ENCODE measurements around the gene SLITRK5.

Gene SLITRK5

DNA sequence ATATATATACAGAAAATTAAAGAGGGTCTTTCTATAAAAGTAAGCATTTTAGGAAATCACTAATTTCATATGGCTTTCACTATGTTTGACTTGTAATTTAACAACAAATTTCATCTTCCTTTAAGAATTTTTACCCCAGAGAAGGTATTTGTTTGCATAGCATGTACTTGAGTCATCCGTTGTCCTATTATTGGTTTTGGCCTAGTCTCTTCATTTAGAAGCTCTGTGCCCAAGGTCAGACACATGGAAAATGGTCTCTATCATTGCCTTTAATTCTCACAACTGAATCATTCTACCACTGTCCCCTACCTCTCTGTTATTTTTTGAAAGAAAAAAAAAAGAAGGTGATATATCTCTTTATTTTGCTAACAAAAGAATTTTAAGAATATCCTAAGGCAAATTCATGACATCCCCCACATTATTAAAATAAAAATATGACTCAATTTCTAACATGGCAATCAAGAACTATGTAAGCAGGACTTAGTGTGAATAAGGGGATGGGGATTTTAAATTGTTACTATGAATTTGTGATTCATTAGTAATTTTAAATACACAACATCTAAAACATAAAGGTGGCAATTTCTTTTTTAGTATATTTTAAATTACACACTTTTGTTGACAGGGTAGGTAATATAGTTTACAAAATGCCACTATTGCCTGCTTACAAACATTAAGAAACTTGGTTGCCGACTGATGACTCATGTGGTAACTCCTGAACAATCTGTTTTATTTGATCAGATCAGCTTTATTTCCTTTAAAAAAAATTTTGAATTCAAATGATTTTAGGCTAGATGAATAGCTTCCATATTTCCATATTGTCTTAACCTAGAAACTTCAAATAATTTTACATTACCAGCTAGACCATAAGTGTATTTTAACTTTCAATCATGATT lies 13.9 kb downstream of the SLITRK5 start:
- H3K27me3 ChIP-seq, result no peaks in the 10 kb centered on the region
- no peaks in the 10 kb centered on the region for H3K36me3 ChIP-seq
- no peaks in the 10 kb centered on the region for H3K9me3 ChIP-seq
- DNase-seq, result no peak
- H3K4me1 ChIP-seq, result peaks cover 4% of the 10 kb centered on the region; the same call in 1 of the 2 replicates
- H3K4me3 ChIP-seq (ENCODE audit: low read depth, low read length), result no peak overlapping the region
- TF ChIP-seq, protein P1, sequence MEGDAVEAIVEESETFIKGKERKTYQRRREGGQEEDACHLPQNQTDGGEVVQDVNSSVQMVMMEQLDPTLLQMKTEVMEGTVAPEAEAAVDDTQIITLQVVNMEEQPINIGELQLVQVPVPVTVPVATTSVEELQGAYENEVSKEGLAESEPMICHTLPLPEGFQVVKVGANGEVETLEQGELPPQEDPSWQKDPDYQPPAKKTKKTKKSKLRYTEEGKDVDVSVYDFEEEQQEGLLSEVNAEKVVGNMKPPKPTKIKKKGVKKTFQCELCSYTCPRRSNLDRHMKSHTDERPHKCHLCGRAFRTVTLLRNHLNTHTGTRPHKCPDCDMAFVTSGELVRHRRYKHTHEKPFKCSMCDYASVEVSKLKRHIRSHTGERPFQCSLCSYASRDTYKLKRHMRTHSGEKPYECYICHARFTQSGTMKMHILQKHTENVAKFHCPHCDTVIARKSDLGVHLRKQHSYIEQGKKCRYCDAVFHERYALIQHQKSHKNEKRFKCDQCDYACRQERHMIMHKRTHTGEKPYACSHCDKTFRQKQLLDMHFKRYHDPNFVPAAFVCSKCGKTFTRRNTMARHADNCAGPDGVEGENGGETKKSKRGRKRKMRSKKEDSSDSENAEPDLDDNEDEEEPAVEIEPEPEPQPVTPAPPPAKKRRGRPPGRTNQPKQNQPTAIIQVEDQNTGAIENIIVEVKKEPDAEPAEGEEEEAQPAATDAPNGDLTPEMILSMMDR (IDR thresholded peaks at IDR 0.05; ENCODE audit: low read depth, low read length), result no peak

DNA sequence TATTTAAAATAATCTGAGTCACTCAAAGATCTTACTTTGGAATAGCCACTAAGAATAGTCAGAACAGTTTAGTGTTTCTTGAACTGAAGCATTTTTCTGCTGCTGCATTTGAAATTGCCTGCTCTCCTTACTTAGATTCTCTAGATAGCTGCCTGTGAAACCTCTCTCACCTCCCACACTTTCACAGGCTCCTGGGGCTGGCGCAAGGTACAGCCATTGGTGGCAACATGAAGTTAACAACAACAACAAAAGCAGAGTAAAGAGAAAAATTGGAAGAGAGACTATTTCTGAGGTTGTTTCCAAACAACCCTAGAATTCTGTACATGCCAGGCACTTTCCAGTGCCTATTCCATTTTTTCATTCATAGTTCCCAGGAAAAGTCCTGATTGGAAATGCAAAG lies 25.3 kb downstream of the SLITRK5 start:
- no peak overlapping the region for H3K4me3 ChIP-seq (ENCODE audit: low read depth, low read length)
- TF ChIP-seq, protein P1 (IDR thresholded peaks at IDR 0.05; ENCODE audit: low read depth, low read length), result no peak
- no peak for DNase-seq
- H3K9me3 ChIP-seq, result no peaks in the 10 kb centered on the region
- H3K36me3 ChIP-seq, result no peaks in the 10 kb centered on the region
- no peaks in the 10 kb centered on the region for H3K4me1 ChIP-seq
- no peaks in the 10 kb centered on the region for H3K27me3 ChIP-seq

DNA sequence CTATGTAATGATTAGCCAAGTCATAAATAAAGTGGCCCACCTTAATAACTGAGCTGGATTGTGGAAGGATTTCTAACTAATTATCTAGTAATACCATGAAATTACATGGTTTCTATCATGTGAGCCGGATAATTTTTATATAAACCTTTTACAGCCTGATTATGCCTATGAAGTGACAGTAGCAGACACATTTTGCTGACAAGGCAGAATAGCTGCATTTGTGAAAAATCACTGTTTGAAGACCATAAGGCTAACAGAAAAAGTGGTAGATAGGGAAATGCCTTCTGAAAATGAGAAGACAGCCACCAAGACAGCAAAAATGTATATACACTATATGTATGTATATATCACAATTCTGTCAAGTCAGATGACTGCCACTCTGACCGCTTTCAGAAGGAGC lies 27.1 kb downstream of the SLITRK5 start:
- no peaks in the 10 kb centered on the region for H3K4me1 ChIP-seq
- DNase-seq, result no peak
- no peaks in the 10 kb centered on the region for H3K27me3 ChIP-seq
- no peak overlapping the region for H3K4me3 ChIP-seq (ENCODE audit: low read depth, low read length)
- H3K9me3 ChIP-seq, result no peaks in the 10 kb centered on the region
- H3K36me3 ChIP-seq, result no peaks in the 10 kb centered on the region
- TF ChIP-seq, protein P1 (IDR thresholded peaks at IDR 0.05; ENCODE audit: low read depth, low read length), result no peak

DNA sequence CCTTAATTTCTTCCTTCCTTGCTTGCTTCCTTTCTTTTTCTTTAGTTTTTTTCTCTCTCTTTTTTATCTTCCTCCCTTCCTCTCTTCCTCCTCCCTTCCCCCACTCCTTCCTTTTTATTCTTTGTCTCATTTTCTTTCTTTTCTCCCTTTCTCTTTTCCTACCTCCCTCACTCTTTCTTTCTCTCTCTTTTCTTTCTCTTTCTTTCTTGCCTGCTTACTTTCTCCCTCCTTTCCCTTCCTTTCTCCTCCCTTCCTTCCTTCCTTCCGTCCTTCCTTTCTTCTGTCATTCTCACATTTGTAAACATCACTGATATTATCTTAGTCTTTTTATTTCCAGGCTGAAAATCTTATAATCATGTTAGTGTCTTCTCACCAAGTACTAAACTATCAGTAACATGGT lies 38.8 kb downstream of the SLITRK5 start:
- no peaks in the 10 kb centered on the region for H3K4me1 ChIP-seq
- DNase-seq, result no peak

DNA sequence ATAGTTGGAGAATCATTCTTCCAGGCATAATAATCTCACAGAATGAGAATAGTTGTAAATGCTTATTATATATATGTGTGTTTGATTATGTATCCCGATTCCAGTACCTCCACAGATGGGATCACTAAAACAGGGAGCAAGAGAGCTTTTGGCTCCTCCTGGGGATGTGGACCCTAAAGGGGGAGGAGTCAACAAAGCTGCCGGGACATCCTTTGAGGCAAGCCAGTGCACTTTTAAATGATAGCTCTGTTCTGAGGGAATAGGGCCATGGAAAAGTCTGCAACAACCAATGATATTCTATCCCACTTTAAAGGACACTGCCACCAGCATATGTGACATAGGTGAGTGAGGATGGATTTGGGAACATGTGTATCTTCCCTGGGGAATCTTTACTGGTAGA lies 40.8 kb downstream of the SLITRK5 start:
- Histone ChIP-seq H3K27me3 (no peaks in the 10 kb centered on the region), H3K9me3 (no peaks in the 10 kb centered on the region), H3K4me1 (no peaks in the 10 kb centered on the region), H3K4me3 (ENCODE audit: low read depth, low read length) (no peak overlapping the region), H3K36me3 (no peaks in the 10 kb centered on the region)
- no peak for DNase-seq
- TF ChIP-seq, protein P1 (IDR thresholded peaks at IDR 0.05; ENCODE audit: low read depth, low read length), result no peak

More for the DNA sequence above, 38.8 kb downstream of the SLITRK5 start:
- TF ChIP-seq, protein P1 (IDR thresholded peaks at IDR 0.05; ENCODE audit: low read depth, low read length), result no peak
- H3K36me3 ChIP-seq, result no peaks in the 10 kb centered on the region
- H3K4me3 ChIP-seq (ENCODE audit: low read depth, low read length), result no peak overlapping the region
- H3K9me3 ChIP-seq, result no peaks in the 10 kb centered on the region
- H3K27me3 ChIP-seq, result no peaks in the 10 kb centered on the region
